ENCODE results near the gene POLR3H. TPM values are rescaled to one million over a fixed set of nuclear protein-coding genes. Genes with fewer than 3 reads are reported as not detected.

POLR3H gene
- total and polyA plus RNA-seq, 2 donors (not counting 3 experiments of a cell fraction or from before 2014, with no cell fraction given): 31.2 to 39.4 TPM

DNA sequence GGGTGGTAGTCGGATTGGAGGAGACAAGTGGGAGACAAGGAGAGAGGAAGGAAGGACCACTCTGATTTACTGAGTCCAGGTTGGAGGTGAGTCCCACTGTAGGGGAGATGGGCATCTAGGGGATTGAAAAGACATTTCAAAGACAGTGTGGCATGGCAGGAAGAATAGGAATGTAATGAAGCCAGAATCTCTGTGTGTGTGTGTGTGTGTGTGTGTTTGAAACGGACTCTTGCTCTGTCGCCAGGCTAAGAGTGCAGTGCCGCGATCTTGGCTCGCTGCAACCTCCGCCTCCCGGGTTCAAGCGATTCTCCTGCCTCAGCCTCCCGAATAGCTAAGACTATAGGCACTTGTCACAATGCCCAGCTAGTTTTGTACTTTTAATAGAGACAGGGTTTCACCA, 12.3 kb upstream of the POLR3H start:
- CTCF ChIA-PET: interaction anchor here (1.2 to 3.7 kb wide), 3 partner anchors 9 to 20 kb away, joined by 3 to 18 read pairs (median 7); partner anchors contain the start of gene POLR3H

More for the DNA sequence above, 12.3 kb upstream of the POLR3H start:
- dilution Hi-C loops (cut with MboI; ENCODE audit: extremely low pct_ligation_motif_present, low sequenced_read_pairs) (no loop called here), intact Hi-C loops (cut with micrococcal nuclease) (no loop called here)
- TF ChIP-seq FOS (IDR thresholded peaks at IDR 0.05; ENCODE audit: borderline replicate concordance, insufficient read depth, low read length): no peak
- TF ChIP-seq, protein P1, sequence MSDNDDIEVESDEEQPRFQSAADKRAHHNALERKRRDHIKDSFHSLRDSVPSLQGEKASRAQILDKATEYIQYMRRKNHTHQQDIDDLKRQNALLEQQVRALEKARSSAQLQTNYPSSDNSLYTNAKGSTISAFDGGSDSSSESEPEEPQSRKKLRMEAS (IDR thresholded peaks at IDR 0.05; ENCODE audit: insufficient read depth, insufficient read length): no peak
- no peak for TF ChIP-seq JUN (IDR thresholded peaks at IDR 0.05; ENCODE audit: borderline replicate concordance, insufficient read depth, insufficient read length, low read depth)
- no peak for TF ChIP-seq MYC (IDR thresholded peaks at IDR 0.05; ENCODE audit: low read depth, low read length)
- no peak for TF ChIP-seq EZH2 (IDR thresholded peaks at IDR 0.05; ENCODE audit: borderline replicate concordance, low read depth, low read length, severe bottlenecking)
- no peak for TF ChIP-seq POLR2AphosphoS5 (IDR thresholded peaks at IDR 0.05; ENCODE audit: insufficient read depth, low read depth, low read length)
- TF ChIP-seq, protein P2, sequence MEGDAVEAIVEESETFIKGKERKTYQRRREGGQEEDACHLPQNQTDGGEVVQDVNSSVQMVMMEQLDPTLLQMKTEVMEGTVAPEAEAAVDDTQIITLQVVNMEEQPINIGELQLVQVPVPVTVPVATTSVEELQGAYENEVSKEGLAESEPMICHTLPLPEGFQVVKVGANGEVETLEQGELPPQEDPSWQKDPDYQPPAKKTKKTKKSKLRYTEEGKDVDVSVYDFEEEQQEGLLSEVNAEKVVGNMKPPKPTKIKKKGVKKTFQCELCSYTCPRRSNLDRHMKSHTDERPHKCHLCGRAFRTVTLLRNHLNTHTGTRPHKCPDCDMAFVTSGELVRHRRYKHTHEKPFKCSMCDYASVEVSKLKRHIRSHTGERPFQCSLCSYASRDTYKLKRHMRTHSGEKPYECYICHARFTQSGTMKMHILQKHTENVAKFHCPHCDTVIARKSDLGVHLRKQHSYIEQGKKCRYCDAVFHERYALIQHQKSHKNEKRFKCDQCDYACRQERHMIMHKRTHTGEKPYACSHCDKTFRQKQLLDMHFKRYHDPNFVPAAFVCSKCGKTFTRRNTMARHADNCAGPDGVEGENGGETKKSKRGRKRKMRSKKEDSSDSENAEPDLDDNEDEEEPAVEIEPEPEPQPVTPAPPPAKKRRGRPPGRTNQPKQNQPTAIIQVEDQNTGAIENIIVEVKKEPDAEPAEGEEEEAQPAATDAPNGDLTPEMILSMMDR (IDR thresholded peaks at IDR 0.05; ENCODE audit: extremely low read depth in 1 of 2, insufficient read depth in 1 of 2, low read depth in 1 of 2, low read length in 2 of 2): no peak
- TF ChIP-seq GATA2 (IDR thresholded peaks at IDR 0.05; ENCODE audit: insufficient read depth, insufficient read length, low read depth, low read length): no peak
- H3K79me2 ChIP-seq (ENCODE audit: control insufficient read depth, insufficient read depth, low read length): no peaks in the 10 kb centered on the region
- DNase-seq (ENCODE audit: low read depth, low spot score) (no peak), FAIRE-seq (no peak)
- no peaks in the 10 kb centered on the region for H3K36me3 ChIP-seq (ENCODE audit: control insufficient read depth in 2 of 2, extremely low read depth in 1 of 2, insufficient read depth in 2 of 2, low read length in 2 of 2)
- no peaks in the 10 kb centered on the region for H3K9me1 ChIP-seq (replicated peaks; ENCODE audit: control insufficient read depth, extremely low read depth, insufficient read depth, low read length)
- H3K4me2 ChIP-seq (ENCODE audit: insufficient read depth, low read length): no peak overlapping the region
- no peak overlapping the region for H3K4me3 ChIP-seq (replicated peaks in 1 of 3; ENCODE audit: insufficient read depth in 1 of 3, low read depth in 1 of 3, low read length in 3 of 3)
- H3K27ac ChIP-seq (ENCODE audit: insufficient read depth, low read depth, low read length): no peak overlapping the region
- H3K9ac ChIP-seq (replicated peaks; ENCODE audit: extremely low read depth, insufficient read depth, low read length): no peak overlapping the region
- H3K27me3 ChIP-seq (ENCODE audit: control insufficient read depth in 2 of 2, insufficient read depth in 2 of 2, low read length in 2 of 2): peaks cover 0 to 8% of the 10 kb centered on the region in 2 experiments
- no peak overlapping the region for H2AFZ ChIP-seq (ENCODE audit: low read depth, low read length)
- H3K4me1 ChIP-seq (ENCODE audit: control insufficient read depth, extremely low read depth, insufficient read depth, low read length): no peaks in the 10 kb centered on the region
- POLR2A ChIA-PET: no interaction called here
- no peaks in the 10 kb centered on the region for H4K20me1 ChIP-seq (replicated peaks; ENCODE audit: control insufficient read depth, extremely low read depth, insufficient read depth, low read length)
- no peaks in the 10 kb centered on the region for H3K9me3 ChIP-seq (replicated peaks; ENCODE audit: control insufficient read depth, insufficient read depth, low read length)
- BruUV-seq (replicated peaks): no TSS peak

Measured in endothelial cell of umbilical vein (primary cell).